NCI-H345 treated with DMSO at 0.1 percent for 48 hours (cell line): Measurements from ENCODE around the gene BATF3.
"Not testable (repeated sequence)": the region's sequence is repeated elsewhere in the genome, so short reads cannot be mapped to it uniquely, and the experiment has no call there.

ENCODE experiments used
- DNase-seq: peaks from one replicate; lab custom pipeline; 2025; ENCODE audit not compliant: unreplicated experiment; lab: John Stamatoyannopoulos, UW

BATF3 gene

DNA sequence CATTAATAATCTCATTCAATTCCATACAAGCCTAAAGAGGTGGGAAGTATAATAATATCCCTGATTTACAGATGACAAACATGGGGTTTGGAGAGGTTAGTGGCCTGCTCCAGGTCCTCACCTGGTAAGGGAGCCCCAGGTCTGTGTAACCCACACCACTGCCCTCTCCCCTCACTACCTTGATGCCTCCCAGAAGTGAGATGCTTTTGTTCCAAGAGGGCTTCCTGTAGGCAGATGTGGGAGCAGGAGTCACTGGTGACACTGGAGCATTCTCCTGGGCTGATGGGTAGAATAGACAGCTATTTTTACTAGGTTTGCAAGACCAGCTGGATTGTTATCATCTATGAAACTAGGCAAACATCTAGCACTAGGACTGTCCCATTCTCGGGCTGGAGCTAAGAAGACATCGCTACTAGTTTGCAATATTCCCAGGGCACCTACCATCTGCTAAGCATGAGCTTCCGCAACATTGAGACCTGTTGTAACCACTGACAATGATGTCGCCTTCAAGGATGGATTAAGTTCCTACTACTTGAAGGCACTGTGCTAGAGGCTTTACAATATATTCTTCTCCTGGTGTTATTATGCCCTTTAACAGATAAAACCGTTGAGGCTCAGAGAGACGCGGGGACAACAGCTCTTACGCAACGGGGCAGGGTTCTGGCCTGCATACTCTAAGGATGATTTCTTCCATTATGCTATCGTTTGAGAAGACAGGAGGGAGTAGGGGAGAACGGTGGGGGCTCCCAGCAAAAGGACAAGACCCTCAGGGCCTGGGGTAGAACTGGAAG, 35.0 kb downstream of the BATF3 start:
- no peak for DNase-seq

DNA sequence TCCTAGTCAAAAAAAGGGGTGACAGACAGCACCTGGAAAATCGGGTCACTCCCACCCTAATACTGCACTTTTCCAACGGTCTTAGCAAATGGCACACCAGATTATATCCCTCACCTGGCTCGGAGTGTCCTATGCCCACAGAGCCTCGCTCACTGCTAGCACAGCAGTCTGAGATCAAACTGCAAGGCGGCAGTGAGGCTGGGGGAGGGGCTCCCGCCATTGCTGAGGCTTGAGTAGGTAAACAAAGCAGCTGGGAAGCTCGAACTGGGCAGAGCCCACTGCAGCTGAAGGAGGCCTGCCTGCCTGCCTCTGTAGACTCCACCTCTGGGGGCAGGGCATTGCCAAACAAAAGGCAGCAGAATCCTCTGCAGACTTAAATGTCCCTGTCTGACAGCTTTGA, 41.4 kb downstream of the BATF3 start:
- DNase-seq, result not testable (repeated sequence)

DNA sequence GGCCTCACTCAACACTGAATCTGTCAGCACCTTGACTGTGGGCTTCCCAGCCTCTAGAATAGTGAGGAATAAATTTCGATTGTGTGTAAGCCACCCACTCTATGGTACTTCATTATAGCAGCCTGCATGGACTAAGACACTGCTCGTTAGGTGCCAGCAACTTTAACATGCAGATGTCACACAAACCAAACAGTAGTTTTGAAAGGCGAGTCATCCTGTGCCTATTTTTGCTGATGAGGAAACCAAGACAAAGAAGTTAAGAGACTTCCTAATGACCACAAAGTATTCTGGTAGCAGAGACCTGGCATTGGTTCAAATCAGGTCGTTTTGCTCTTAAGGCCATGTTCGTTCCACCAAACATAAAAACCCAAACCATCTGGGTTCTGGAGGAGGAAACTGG, 42.9 kb downstream of the BATF3 start:
- no peak for DNase-seq

DNA sequence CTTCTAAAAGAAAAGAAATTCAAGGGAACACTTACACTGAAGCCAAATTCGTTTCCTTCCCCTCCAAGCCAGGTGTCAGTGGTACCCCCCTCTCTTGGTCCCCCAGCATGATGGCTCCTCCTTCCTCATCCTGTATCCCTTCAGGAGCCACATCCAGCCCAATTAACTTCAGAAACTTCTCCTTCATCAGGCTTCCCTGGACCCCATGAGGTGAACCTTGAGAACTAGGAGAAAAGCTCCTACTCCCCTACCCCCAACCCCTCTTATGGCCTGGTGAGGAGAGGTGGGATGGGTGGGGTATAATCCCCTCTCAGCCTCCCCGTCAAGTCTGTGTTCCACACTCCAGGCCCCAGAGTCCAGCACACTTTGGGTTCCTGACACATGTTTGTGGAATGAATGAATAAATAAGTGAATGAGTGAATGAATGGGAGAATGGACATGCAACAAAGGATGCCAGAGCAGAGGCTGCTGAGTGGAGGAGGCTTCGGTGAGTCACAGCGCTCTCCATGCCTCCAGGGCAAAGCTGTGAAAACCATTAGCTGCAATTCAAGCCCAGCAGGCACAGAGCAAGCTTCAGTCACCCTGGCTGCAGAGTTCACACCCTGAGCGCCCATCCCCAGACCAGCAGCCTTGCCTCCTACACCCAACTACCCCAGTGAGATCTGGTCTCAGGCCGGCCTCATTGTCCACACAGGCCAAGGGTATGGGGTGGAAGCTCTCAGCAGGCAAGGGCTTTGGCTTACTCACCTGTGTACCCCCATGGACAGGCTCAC, 43.8 kb downstream of the BATF3 start:
- DNase-seq, result no peak

DNA sequence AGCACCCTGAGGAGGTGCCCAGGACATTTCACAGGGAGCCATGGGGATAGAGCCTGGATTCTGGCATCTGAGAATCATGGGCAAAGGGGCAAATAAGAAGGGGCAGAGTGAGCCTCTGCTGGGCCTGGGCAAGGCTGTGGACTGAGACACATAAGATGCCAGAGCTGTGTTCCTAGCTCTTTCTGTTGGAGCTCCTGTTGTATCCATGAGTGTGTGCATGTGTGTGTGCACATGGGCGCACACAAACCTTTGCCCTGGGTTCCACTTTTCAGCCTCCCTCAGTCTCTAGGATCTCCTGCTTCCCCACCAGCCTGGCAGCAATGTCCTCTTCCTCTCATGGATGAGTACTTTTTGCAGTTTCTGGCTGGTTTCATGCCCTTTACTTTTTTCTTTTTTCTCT, 47.0 kb downstream of the BATF3 start:
- no peak for DNase-seq

DNA sequence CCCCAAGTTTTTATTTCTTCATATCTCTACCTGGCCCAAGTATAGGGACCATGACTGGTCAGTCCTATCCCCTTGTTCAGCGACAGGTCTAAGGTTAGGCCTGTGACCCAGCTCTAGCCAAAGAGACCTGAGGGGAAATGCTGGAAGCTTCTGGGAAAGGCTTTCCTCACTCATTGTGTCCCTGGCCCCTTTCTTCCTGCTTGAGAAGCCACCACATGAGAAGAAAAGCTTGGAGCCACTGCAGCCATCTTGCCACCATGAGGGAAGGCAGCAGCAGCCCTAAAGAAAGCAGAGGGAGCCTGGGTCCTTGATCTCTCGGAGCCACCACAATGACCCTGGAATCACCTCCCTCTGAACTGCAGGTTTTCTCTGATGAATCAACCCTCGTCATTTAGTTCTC, 47.7 kb downstream of the BATF3 start:
- no peak for DNase-seq

DNA sequence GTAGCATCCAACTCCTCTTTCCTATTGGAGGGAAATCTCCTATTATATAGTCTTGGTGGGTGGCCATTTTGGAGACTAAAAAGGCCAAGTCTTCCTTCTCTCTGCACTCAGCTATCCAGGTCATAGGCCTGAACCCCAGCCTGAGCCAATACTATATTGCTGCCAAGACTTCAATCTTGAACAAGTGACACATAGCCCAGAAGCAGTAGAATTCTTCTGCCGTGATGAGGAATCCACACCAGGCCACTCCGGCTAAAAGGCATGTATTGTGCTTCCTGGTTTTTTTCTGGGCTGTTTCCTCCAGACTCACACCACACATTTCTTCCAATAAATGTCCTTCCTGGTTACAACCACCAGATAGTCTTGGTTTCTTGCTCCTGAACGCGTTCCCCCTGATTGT, 48.1 kb downstream of the BATF3 start:
- no peak for DNase-seq

DNA sequence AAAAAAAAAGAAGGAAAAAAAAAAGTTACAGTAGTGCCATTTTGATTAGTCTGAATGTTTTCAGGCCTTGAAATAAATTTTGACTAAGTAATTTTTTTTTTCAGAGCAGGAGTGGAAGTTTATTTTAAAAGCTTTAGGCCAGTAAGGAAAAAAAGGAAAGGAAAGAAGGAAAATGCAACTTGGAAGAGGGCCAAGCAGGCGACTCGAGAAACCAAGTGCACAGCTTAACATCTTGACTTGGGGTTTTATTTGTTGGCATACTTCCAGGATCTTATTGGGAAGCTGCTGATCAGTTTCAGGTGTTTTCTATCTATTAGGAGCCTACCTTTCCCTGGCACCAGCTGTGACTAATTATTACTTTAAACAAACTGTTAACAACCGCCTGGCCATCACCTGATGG, 49.4 kb downstream of the BATF3 start:
- DNase-seq, result no peak

DNA sequence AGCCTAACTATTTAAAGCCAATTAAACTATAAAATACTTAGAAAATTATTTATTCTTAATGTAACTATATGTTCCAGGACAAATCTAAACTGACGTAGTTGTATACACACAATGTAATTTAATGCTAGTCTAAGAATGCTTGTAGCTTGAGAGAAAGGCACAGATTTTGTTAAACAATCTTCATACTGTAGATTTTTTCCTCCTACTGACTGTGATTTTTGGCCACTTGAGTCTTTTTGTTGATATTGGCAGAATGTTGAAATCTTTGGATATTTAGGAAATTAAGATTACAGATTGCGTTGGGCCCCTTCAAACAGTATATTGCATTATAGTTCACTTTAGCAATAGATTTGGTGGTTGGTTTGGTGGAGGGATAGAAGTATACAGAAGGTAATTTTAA, 50.6 kb downstream of the BATF3 start:
- no peak for DNase-seq

DNA sequence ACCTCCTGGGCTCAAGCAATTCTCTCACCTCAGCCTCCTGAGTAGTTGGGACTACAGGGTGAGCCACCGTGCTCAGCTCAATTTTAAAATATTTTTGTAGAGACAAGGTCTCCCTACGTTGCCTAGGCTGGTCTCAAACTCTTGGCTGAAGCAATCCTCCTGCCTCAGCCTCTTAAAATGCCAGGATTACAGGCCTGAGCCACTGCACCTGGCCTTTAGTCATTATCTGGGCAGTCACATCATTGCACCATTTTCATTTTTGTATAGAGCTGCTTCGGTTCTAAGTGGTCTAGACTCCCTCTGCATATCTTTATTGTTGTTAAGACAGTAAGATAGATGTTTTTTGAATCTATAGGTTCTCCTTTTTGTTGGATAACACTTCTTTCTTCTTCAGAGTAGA, 51.2 kb downstream of the BATF3 start:
- no peak for DNase-seq

DNA sequence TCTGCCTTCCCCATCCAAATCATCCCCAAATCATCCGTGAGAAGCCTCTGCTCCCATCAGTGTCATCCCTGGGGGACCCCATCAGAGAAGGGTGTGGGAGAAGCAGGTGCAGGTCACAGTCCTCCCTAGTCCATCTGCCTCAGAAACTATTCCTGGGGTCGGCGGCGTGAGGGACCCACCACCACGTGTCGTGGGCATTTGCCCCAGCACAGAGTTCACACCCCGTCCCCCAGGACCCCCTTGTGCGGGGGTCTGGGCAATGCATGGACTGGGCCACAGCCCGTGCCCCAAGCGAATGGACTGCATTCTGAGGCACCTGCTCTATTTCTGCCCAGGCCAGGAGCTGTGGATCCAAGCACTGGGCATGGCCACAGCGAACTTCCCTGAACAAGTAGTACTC, 52.6 kb downstream of the BATF3 start:
- DNase-seq, result no peak

DNA sequence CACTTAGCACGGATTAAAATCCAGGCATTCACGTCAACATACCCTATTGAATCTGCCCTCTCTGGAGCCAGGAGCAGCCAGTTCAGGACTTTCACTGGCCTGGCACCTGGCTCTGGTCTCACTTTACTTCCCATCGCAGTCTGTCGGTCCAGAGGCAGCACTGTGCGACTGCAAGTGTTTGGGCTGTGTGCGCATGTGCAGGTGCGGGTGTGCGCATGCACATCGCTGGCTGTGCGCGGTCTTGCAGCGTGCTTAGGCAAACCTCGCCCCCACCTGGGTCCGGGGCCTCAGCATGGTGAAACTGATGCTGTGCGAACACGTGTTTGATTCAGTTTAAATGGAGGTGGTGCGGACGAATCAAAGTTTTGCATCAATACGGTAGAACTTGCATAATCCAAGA, 53.1 kb downstream of the BATF3 start:
- no peak for DNase-seq

DNA sequence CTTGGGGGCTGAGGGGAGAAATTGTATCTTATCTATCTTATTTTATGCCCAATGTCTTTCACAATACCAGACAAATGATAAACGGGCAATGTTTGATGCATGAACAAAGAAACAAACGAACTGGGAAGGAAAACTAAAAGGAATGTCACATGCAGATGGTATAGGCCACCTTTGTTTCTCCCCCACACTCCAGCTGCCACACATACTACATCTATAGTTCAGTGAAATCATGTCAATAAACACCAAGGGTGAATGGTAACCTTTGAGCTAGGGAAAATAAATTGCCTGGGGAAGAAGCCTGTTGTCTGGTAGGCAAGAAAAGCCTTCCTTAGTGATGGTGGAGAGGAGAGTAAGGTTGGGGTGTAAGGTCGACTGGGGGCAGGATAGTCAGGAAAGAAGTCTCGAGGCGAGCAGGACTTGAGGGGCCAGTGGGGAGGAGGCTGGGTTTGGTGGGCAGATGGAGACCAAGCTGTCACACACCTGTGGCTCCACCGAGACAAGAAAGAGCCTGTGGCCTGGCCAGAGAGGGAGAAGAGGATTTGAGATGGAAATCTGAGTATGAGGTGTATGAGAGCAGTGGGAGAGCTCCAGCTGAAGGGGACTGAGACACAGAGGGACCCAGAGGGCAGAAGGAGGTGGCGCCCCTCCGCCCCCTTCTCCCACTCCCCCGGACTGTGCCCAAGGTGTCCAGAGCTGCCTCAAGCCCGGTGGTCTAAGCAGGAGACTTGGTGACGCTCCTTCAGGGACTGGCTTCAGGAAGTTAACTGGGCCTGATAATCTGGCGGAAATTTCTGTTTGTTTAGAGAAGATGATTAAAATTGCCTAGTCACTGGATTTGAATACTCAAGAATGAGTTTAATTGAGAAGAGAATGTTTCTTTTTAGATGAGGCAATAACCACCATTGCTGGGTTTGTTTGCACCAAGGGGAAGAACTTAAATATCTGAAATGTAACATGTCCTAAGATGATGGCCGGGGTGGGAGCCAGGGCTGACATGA, 53.8 kb downstream of the BATF3 start:
- no peak for DNase-seq

DNA sequence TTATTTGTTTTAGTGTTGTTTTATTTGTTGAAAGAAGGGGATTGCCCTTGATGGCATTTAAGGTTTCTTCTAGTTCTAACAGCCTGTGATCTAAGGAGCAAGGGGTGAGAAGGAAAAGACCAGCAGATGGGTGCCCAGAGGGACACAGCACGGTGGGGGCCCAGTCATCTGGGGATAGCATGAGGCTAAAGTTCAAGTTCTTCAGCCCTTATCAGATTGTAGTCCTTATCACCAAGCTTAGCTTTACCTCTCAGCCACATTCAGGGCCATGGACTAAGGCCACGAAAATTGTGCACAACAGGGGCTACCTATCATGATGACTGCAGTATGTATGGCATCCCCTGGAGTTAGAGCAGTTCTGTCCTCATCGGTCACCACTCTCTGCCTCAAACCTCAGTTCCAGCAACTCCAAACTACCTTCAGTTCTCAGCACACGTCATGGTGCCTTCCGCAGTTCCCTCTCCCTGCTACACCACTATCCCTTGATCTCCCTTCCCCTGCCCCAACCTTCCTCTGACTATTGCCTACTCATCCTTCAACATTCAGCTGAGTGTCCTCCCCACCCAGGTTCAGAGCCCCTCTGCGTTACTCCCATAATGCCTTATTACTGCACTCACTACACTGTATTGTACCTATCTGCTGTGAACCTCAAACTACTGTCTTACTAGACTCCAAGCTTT, 54.6 kb downstream of the BATF3 start:
- DNase-seq, result no peak

DNA sequence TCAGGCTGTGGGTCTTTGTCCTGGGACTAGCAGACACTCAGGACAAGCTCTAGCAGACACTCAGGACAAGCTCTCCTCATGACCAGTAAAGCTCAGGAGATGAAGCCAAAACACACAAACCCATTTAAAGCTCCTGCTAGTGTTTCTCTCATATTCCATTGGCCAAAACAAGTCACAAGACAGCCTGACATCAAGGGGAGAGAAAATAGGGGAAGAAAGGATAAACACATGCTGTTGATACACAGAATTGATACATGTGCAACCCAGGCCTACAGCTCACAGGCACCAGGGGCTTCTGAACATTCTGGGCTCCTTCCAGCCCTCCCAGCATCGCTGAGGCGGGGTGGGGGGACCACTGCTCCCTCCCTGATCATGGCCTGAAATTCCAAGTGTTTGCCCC, 55.8 kb downstream of the BATF3 start:
- DNase-seq, result no peak

DNA sequence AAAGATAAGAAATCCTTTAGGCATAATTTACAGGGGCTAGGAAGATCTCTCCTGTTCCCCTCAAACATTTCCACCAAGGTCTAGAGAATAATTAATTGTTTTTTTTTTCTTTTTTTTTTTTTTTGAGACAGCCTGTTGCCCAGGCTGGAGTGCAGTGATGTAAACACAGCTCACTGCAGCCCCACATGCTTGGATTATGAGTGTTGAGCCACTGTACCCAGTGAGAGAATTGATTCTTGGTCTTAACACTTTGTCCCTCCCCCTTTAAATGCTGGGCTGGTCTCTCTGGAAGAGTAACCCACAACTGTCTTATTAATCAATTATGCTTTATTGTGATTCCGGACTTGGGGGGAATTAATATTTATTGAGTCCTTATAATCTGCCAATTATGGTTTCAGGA, 57.7 kb downstream of the BATF3 start:
- no peak for DNase-seq

DNA sequence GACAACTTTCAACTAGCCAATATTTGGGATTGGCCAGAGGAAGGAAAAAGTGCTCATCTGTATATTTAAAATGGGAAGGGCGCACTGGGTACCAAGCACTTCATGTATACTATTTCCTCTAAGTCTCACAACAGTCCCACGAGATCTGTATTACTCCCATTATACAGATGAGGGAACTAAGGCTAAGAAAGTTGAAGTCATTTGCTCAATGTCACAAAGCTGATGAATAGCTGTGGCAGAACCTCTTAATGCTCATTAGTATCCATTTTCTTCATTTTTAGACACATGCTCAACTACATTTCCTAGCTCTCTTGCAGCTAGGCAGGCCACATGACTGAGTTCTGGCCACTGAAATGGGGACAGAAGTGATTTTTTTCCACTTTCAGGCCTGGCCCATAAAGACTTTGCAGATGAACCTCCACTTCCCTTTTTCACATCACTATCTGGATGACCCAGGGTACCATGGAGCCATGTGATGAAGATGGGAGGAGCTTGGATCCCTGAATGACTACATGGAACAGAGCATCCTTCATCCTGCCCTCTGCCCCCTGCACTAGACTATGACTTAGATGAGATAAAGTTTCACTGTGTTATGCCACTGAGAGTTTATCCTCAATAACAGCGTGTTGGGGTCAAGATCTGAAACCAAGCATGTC, 59.3 kb downstream of the BATF3 start:
- DNase-seq, result no peak

DNA sequence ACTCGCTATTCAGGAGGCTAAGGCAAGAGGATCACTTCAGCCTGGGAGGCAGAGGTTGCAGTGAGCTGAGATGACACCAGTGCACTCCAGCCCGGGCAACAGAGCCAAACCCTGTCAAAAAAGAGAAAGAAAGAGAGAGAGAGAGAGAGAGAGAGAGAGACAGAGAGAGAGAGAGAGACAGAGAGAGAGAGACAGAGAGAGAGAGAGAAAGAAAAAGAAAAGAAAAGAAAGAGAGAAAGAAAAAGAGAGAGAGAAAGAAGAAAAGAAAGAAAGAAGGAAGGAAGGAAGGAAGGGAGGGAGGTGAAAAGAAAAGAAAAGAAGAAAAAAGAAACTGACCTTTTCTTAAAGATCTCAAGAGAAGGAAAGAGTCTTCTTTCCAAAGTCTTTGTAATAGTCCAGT, 60.1 kb downstream of the BATF3 start:
- not testable (repeated sequence) for DNase-seq

DNA sequence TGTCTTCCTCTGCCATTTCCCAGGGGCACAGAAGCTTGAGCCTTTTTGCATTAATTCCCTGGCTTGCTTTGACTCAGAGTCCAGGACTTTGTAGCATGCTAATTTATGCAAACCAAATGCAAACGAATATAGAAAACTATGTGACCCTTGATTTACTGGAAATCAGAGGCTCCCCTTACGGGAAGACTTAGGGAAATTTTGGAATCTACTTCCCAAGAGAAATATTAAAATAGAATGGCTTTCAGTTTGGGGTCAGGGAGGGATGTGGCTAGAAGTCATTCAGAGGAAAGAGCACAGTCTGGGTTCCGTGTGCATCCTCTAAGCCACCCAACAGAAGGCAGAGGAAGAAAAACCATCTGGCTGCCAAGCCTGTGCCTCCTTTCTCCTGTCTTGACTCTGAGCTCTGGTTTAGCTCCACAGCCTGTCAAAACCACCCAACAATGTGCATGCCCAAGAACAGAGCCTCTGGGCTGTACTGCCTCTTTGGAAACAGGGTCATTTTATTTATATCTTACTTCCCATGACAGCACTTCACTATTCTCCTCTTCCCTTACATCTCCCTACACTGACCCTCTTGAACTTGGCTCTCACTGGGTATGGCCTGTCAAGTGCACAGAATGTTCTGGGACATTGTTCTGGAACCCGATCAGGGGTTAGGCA, 61.0 kb downstream of the BATF3 start:
- no peak for DNase-seq

DNA sequence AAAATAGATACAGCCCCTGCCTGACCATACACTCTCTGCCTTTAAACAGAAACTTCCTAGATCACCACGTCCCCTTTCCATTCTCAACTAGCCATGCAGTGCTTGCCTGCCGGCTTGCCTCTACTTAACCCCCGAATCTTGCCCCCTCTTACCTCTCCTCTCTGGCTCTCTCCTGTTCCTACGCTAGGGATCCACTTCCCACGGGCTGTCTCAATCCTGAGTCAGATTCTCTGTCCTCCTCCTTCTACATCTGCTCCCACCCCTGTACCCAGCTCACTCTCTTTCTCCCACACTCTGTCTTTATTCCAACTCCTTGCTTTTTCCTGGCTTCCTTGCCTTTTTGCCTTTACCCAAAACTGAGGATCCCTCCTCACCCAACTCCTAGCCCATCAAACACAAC, 61.7 kb downstream of the BATF3 start:
- no peak for DNase-seq
